IMR-90 (cell line): ENCODE results near the gene ARID4A. TPM values are rescaled to one million over a fixed set of nuclear protein-coding genes. Genes with fewer than 3 reads are reported as not detected.

Experiments used
- ATAC-seq: fragments of 200-7000 bp; cut with Tn5 transposase; 2 replicates; pipeline ENCODE4 v1.9.1; 2020; ENCODE audit warnings: low read depth, mild to moderate bottlenecking, moderate library complexity
- BruUV-seq: library from RNA; stranded (reverse); fragments of 400-500 nt; replicated peaks from 2 replicates; lab custom pipeline; 2021; lab: Mats Ljungman, UMichigan
- CTCF ChIA-PET: fragments of 300-600 bp; formaldehyde crosslinking; extraction: SDS; loops from one replicate; lab custom pipeline; 2021; ENCODE audit warnings: antibody characterized with exemption; lab: Yijun Ruan, JAX
- POLR2A ChIA-PET: fragments of 300-600 bp; sonication (Branson Sonifier 250); formaldehyde crosslinking; loops from one replicate; lab custom pipeline; 2022; ENCODE audit warnings: antibody characterized with exemption; ENCODE audit not compliant: unreplicated experiment; lab: Charles Lee
- DNase-seq: peaks from one replicate; pipeline ENCODE4 v3.0.0; 2013
- H2AFZ ChIP-seq: replicated peaks from 2 replicates; pipeline ENCODE3; 2013; ENCODE audit warnings: low read length, mild to moderate bottlenecking; ENCODE audit not compliant: poor library complexity
- H2AK5ac ChIP-seq: 2 replicates; pipeline ENCODE4 v1.6.1; 2013; ENCODE audit warnings: low read depth, low read length, inconsistent platforms
- H2AK9ac ChIP-seq: replicated peaks from 2 replicates; pipeline ENCODE3; 2013; ENCODE audit warnings: mild to moderate bottlenecking, low read depth, low read length, moderate library complexity; ENCODE audit not compliant: poor library complexity
- H2BK120ac ChIP-seq: 2 replicates; pipeline ENCODE4 v1.6.1; 2013; ENCODE audit warnings: low read depth, low read length, inconsistent platforms
- H2BK15ac ChIP-seq: 3 replicates; pipeline ENCODE4 v1.6.1; 2013; ENCODE audit warnings: low read depth, low read length, inconsistent platforms
- H2BK20ac ChIP-seq: 2 replicates; pipeline ENCODE4 v1.6.1; 2013; ENCODE audit warnings: low read depth, mild to moderate bottlenecking, inconsistent platforms, low read length, moderate library complexity
- H2BK5ac ChIP-seq: 2 replicates; pipeline ENCODE4 v1.6.1; 2013; ENCODE audit warnings: mild to moderate bottlenecking, low read depth, low read length, inconsistent platforms; ENCODE audit not compliant: poor library complexity, severe bottlenecking
- H3K14ac ChIP-seq: replicated peaks from 2 replicates; pipeline ENCODE4 v1.6.1; 2013; ENCODE audit warnings: low read depth, low read length, inconsistent platforms
- H3K18ac ChIP-seq: 2 replicates; pipeline ENCODE4 v1.6.1; 2013; ENCODE audit warnings: low read depth, low read length, control low read depth
- H3K23ac ChIP-seq: 2 replicates; pipeline ENCODE4 v1.6.1; 2013; ENCODE audit warnings: low read depth, low read length, inconsistent platforms
- H3K27ac ChIP-seq: 2 replicates; pipeline ENCODE4 v1.5.1; 2013; ENCODE audit warnings: mild to moderate bottlenecking, control low read depth, low read length; ENCODE audit not compliant: insufficient read depth
- H3K27me3 ChIP-seq: 2 replicates; pipeline ENCODE4 v1.6.1; 2013; ENCODE audit warnings: low read length; ENCODE audit not compliant: control insufficient read depth, insufficient read depth
- H3K36me3 ChIP-seq: 2 replicates; pipeline ENCODE4 v1.6.1; 2013; ENCODE audit warnings: low read length, mixed read lengths; ENCODE audit not compliant: control insufficient read depth, insufficient read depth
- H3K4ac ChIP-seq: 2 replicates; pipeline ENCODE4 v1.6.1; 2013; ENCODE audit warnings: low read depth, low read length, inconsistent platforms
- H3K4me1 ChIP-seq: 2 replicates; pipeline ENCODE4 v1.6.1; 2013; ENCODE audit warnings: low read length, mixed read lengths; ENCODE audit not compliant: control insufficient read depth, insufficient read depth
- H3K4me2 ChIP-seq: 2 replicates; pipeline ENCODE4 v1.6.1; 2013; ENCODE audit warnings: low read depth, mild to moderate bottlenecking, control low read depth, low read length, moderate library complexity
- H3K4me3 ChIP-seq: 2 replicates; pipeline ENCODE4 v1.5.1; 2013; ENCODE audit warnings: low read depth, mild to moderate bottlenecking, control low read depth, low read length, moderate library complexity; ENCODE audit not compliant: insufficient read depth
- H3K56ac ChIP-seq: 2 replicates; pipeline ENCODE4 v1.6.1; 2013; ENCODE audit warnings: low read length, inconsistent platforms; ENCODE audit not compliant: insufficient read depth; ENCODE audit errors: extremely low read depth
- H3K79me1 ChIP-seq, 2 experiments: 2 replicates each; pipeline ENCODE4 v1.6.1; 2013; ENCODE audit warnings: low read length in 2 of 2, inconsistent platforms in 1 of 2, low read depth in 1 of 2
- H3K9ac ChIP-seq: 2 replicates; pipeline ENCODE4 v1.6.1; 2013; ENCODE audit warnings: low read depth, low read length, control low read depth
- H3K9me1 ChIP-seq: 2 replicates; pipeline ENCODE4 v1.6.1; 2013; ENCODE audit warnings: low read length, inconsistent platforms; ENCODE audit not compliant: insufficient read depth
- H3K9me3 ChIP-seq: 2 replicates; pipeline ENCODE4 v1.6.1; 2013; ENCODE audit warnings: low read length; ENCODE audit not compliant: control insufficient read depth, insufficient read depth
- H4K20me1 ChIP-seq: 2 replicates; pipeline ENCODE4 v1.6.1; 2013; ENCODE audit warnings: low read length, inconsistent platforms; ENCODE audit not compliant: insufficient read depth
- H4K5ac ChIP-seq: 2 replicates; pipeline ENCODE4 v1.6.1; 2013; ENCODE audit warnings: mild to moderate bottlenecking, low read depth, low read length, control low read depth
- H4K8ac ChIP-seq, 2 experiments: 2 replicates each; pipeline ENCODE4 v1.6.1; 2013; ENCODE audit warnings: low read depth in 2 of 2, low read length in 2 of 2, control low read depth in 1 of 2, inconsistent platforms in 1 of 2
- H4K91ac ChIP-seq: 2 replicates; pipeline ENCODE4 v1.6.1; 2013; ENCODE audit warnings: low read depth, low read length, inconsistent platforms; ENCODE audit not compliant: insufficient read depth
- CEBPB ChIP-seq: IDR thresholded peaks from 2 replicates; pipeline ENCODE4 v1.6.1; 2012; ENCODE audit warnings: low read depth, low read length, improper control_type of control experiment
- MXI1 ChIP-seq: IDR thresholded peaks from 2 replicates; pipeline ENCODE4 v1.6.1; 2012; ENCODE audit warnings: low read depth, mild to moderate bottlenecking, low read length, moderate library complexity, borderline replicate concordance
- WGBS, 2 experiments: methylation state at CpG; one replicate each; pipeline versions ENCODE4 v1.1.5 to v1.1.7; 2013; ENCODE audit warnings: missing lambda C conversion rate in 2 of 2; ENCODE audit not compliant: insufficient read length in 1 of 2; ENCODE audit errors: extremely low coverage in 2 of 2; 5-methylcytosine and 5-hydroxymethylcytosine counted together
- dilution Hi-C: fragments of 300-500 bp; cut with HindIII; formaldehyde crosslinking; loops from one replicate; pipeline ENCODE4 v1.14.3; 2018; ENCODE audit warnings: low sequenced_read_pairs; ENCODE audit not compliant: unreplicated experiment
- in situ Hi-C: fragments of 300-500 bp; cut with MboI; formaldehyde crosslinking; loops from 3 replicates; pipeline ENCODE4 v1.14.3; 2019; ENCODE audit warnings: low sequenced_read_pairs, inconsistent platforms, mixed read lengths
- intact Hi-C: fragments of 100-400 bp; cut with micrococcal nuclease; formaldehyde crosslinking; loops from 2 replicates; pipeline ENCODE4 v1.10.0; 2022
- polyA plus RNA-seq, 3 experiments: library from polyadenylated mRNA; depleted of rRNA; stranded (reverse); fragments of >200 nt; gene quantifications; 2 replicates each; pipeline ENCODE4 v1.2.3, GENCODE V29; 2012; ENCODE audit warnings: low replicate concordance in 1 of 3
- total RNA-seq: library from RNA; depleted of rRNA; stranded (reverse); fragments of >200 nt; gene quantifications from 2 replicates; pipeline ENCODE4 v1.2.3, GENCODE V29; 2012

Gene ARID4A
- total and polyA plus RNA-seq, 2 of the 4 experiments (the other 2 are of a cell fraction): 3.3 to 3.8 TPM

DNA sequence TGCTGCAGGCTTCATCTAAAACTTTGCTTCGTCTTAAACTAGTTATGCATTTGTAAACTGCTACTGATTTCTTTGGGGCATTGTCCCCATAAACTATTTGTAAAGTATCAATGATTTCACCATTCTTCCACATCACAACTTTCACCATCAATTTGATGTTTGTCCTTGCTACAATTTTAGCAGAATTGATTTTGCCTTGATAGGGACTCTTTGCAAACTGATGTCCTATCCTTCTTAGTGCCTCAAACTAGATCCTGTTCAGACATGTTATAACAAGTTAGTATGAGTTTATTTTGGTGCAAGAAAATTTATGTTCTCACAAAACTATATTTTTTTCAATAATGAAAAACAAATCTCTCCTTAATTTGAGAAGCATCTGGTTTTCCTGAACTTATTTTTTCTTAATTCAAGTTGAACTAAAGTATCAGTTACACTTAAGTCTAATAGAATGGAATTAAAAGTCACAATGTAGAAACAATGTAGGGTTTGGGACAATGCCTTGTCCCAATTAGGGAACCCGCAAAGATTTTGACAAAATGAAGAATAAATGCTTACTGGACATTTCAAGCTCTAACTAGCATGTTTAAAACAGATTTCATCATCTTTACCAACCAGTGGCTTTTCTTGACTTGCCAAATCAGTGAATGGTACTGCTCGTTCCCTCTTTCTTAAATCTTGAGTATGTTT is 10.1 kb upstream of the ARID4A start:
- Histone ChIP-seq H3K9me1 (no peaks in the 10 kb centered on the region), H3K4me1 (no peaks in the 10 kb centered on the region), H2BK15ac (no peak overlapping the region), H3K9me3 (no peaks in the 10 kb centered on the region), H3K9ac (no peak overlapping the region), H4K8ac (no peak overlapping the region), H3K4ac (no peak overlapping the region), H3K18ac (no peak overlapping the region), H2AFZ (no peak overlapping the region), H3K4me2 (no peak overlapping the region), H2BK5ac (no peak overlapping the region), H2AK9ac (no peak overlapping the region), H3K23ac (no peak overlapping the region), H2BK120ac (no peak overlapping the region), H2BK20ac (no peak overlapping the region), H2AK5ac (no peak overlapping the region), H3K27ac (peak overlapping the region; percentile 56; the same call in 1 of the 2 replicates), H3K27me3 (no peaks in the 10 kb centered on the region), H3K14ac (no peak overlapping the region), H3K36me3 (peaks cover 36% of the 10 kb centered on the region), H3K79me1 (peaks cover 17 to 28% of the 10 kb centered on the region in 2 experiments; a peak in 3 of 4 replicates), H3K56ac (no peak overlapping the region), H3K4me3 (no peak overlapping the region), H4K20me1 (peaks cover 15% of the 10 kb centered on the region; the same call in 1 of the 2 replicates), H4K91ac (no peak overlapping the region), H4K5ac (0 out of 2 replicates have a peak overlapping the region, but pooled peaks have one; percentile 23)
- intact Hi-C loops: no loop called here
- in situ Hi-C loops: no loop called here
- WGBS, 2 experiments: 80% methylated on average over 1 of the region's 3 CpGs; no CpG with 5 or more reads in 1 of the 2 experiments
- BruUV-seq: no TSS peak
- no peak for ATAC-seq
- DNase-seq: no peak
- dilution Hi-C loops: no loop called here
- TF ChIP-seq MXI1: no peak
- 0 out of 2 replicates have a peak, but pooled peaks have one; percentile 6 for TF ChIP-seq CEBPB
- CTCF ChIA-PET: no interaction called here
- POLR2A ChIA-PET: no interaction called here
